Immature natural killer cell (primary cell): Measurements from ENCODE around the gene TEX30. TPM values are rescaled to one million over a fixed set of nuclear protein-coding genes. Genes with fewer than 3 reads are reported as not detected.
"Not testable (repeated sequence)": the region's sequence is repeated elsewhere in the genome, so short reads cannot be mapped to it uniquely, and the experiment has no call there.

ENCODE experiments used
- DNase-seq, 3 donors: peaks; one replicate each; pipeline ENCODE4 v3.0.0; 2022; ENCODE audit warnings: mixed read lengths in 1 of 3
- H3K27ac Mint-ChIP-seq, 6 donors: one replicate each; pipeline ENCODE4 v1.8.0; 2020; ENCODE audit warnings: mixed read lengths in 6 of 6, mild to moderate bottlenecking in 5 of 6, inconsistent platforms in 4 of 6, moderate library complexity in 3 of 6
- H3K27me3 Mint-ChIP-seq, 3 donors: one replicate each; pipeline ENCODE4 v1.8.0; 2020 to 2021; ENCODE audit warnings: low read depth in 3 of 3, mild to moderate bottlenecking in 3 of 3, mixed read lengths in 3 of 3, moderate library complexity in 3 of 3, inconsistent platforms in 1 of 3
- H3K36me3 Mint-ChIP-seq, 3 donors: one replicate each; pipeline ENCODE4 v1.8.0; 2020; ENCODE audit warnings: mixed read lengths in 3 of 3, inconsistent platforms in 2 of 3, mild to moderate bottlenecking in 2 of 3
- H3K4me1 Mint-ChIP-seq, 2 donors: one replicate each; pipeline ENCODE4 v1.8.0; 2020; ENCODE audit warnings: inconsistent platforms in 2 of 2, mild to moderate bottlenecking in 2 of 2, mixed read lengths in 2 of 2, moderate library complexity in 1 of 2
- H3K4me3 Mint-ChIP-seq, 5 donors: one replicate each; pipeline ENCODE4 v1.8.0; 2020; ENCODE audit warnings: mild to moderate bottlenecking in 5 of 5, mixed read lengths in 5 of 5, inconsistent platforms in 3 of 5, moderate library complexity in 3 of 5
- H3K9me3 Mint-ChIP-seq, 6 donors: one replicate each; pipeline ENCODE4 v1.8.0; 2020; ENCODE audit warnings: mild to moderate bottlenecking in 6 of 6, mixed read lengths in 6 of 6, inconsistent platforms in 4 of 6, moderate library complexity in 3 of 6
- polyA plus RNA-seq, 3 donors: library from polyadenylated mRNA; unstranded; fragments of 300-500 nt; fragmentation: Illumina TruSeq; gene quantifications; one replicate each; pipeline ENCODE4 v1.2.3, GENCODE V29; 2021

TEX30 gene
- polyA plus RNA-seq, 3 donors from 2014 or later: 24.3 to 30.8 (median 24.5) TPM

DNA sequence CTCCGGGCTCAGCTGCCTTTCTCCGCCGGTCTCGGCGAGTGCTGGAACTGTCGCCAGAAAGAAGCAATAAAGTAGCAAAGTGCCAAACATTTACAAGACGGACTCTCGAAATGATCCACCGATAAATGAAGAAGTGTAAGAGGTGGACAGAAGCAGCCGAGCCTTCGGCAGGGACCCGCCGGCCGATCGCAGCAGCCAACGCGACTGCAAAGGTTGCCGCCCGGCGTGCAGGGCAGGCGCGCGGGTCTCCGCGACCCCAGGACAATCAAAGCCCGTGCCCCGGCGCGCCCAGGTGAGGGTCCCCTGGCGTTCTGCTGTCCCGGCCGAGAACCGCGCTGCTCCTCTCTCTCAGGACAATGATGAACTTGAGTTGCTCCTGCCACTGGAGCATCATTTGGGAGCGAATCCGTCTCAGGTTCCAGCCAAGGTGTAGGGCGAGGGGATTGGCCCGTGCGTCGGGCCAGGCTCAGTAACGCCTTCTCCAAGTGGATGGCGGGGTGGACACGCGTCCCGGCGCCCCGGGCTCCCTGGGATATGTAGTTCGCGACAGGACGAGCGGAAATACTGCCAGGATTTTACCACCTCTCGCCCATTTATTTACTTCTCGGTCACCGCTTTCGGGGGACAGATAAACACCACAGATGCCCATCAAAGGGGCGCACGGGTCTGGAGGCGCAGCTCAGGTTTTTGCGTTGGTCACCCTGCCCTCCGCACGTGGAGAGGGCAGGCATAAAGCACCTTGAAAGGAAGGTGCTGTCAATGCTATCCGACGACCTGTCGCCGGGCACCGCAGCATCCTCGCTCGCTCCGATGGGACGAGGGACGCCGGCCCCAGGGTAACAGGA, 25.2 kb upstream of the TEX30 start, which contains the start of the genes BIVM and POGLUT2:
Gene BIVM (plus strand): TSS at position 539 of the 845 bp plus-strand sequence. CDS start 8,149 bp downstream, outside the sequence.
Gene POGLUT2 (minus strand): TSS at position 396 of the 845 bp plus-strand sequence. CDS start 306 bp downstream, at position 90.
- H3K27me3 Mint-ChIP-seq: peaks cover 2 to 6% (median 3%) of the 10 kb centered on the region in 3 donors
- H3K27ac Mint-ChIP-seq: peak within 1 kb of the TSS in 5 of 6 donors; percentile 57 to 90 (median 80)
- peaks cover 28 to 35% of the 10 kb centered on the region in 2 donors for H3K4me1 Mint-ChIP-seq
- peaks cover 0 to 1% (median 0%) of the 10 kb centered on the region in 6 donors for H3K9me3 Mint-ChIP-seq
- peak within 1 kb of the TSS; percentile 91 to 94 (median 92) for H3K4me3 Mint-ChIP-seq
- no peaks in the 10 kb centered on the region for H3K36me3 Mint-ChIP-seq
- peak; percentile 66 to 71 (median 66) for DNase-seq

DNA sequence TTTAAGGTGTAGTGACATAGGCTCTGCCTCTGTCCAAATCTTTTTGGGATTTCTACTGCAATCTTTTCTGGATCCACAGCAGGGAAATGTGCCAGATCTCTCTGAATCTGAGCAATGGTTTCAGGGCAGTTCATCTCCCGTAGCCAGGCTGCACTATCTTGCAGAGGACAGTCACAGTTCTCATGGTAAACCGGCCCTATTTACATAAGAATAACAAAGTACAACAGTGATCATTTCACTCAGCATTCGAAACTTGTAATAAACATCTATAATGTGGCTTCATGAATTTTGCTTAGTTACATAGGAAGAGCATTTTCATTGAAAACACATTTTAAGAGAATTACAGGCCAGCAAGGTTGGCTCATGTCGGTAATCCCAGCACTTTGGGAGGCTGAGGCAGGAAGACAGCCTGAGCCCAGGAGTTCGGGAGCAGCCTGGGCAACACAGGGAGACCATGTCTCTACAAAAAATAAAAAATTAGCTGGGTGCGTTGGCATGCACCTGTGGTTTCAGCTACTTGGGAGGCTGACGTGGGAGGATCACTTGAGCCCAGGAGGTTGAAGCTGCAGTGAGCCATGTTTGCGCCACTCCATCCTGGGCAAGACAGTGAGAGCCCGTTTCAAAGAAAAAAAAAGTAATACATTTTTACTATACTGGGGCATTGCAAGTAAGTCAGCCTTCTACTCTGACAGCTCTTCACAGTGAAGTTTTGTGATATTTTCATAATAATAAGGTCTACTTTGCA, 20.2 kb upstream of the TEX30 start:
- H3K9me3 Mint-ChIP-seq: peaks cover 0 to 1% (median 0%) of the 10 kb centered on the region in 6 donors
- no peak overlapping the region for H3K27ac Mint-ChIP-seq
- H3K4me3 Mint-ChIP-seq: no peak overlapping the region
- peaks cover 3 to 13% (median 4%) of the 10 kb centered on the region in 3 donors for H3K36me3 Mint-ChIP-seq
- peaks cover 4 to 9% of the 10 kb centered on the region in 2 donors for H3K4me1 Mint-ChIP-seq
- H3K27me3 Mint-ChIP-seq: peaks cover 0 to 3% (median 2%) of the 10 kb centered on the region in 3 donors
- no peak for DNase-seq

- no peak overlapping the region for H3K4me3 Mint-ChIP-seq
- no peaks in the 10 kb centered on the region for H3K4me1 Mint-ChIP-seq
- H3K9me3 Mint-ChIP-seq: peaks cover 0 to 1% (median 0%) of the 10 kb centered on the region in 6 donors
- DNase-seq: no peak
- H3K27me3 Mint-ChIP-seq: no peaks in the 10 kb centered on the region
- H3K27ac Mint-ChIP-seq: no peak overlapping the region
- peaks cover 3 to 14% (median 4%) of the 10 kb centered on the region in 3 donors for H3K36me3 Mint-ChIP-seq
Observed at GRCh38 chr13:102792396-102792795, 18.8 kb upstream of the TEX30 start.

- Mint-ChIP-seq H3K27ac (no peak overlapping the region), H3K4me3 (no peak overlapping the region), H3K9me3 (no peaks in the 10 kb centered on the region), H3K36me3 (peaks cover 3 to 14% (median 4%) of the 10 kb centered on the region in 3 donors), H3K4me1 (no peaks in the 10 kb centered on the region), H3K27me3 (peaks cover 0 to 3% (median 0%) of the 10 kb centered on the region in 3 donors)
- DNase-seq: no peak
Observed at GRCh38 chr13:102788683-102789082, 15.1 kb upstream of the TEX30 start.

DNA sequence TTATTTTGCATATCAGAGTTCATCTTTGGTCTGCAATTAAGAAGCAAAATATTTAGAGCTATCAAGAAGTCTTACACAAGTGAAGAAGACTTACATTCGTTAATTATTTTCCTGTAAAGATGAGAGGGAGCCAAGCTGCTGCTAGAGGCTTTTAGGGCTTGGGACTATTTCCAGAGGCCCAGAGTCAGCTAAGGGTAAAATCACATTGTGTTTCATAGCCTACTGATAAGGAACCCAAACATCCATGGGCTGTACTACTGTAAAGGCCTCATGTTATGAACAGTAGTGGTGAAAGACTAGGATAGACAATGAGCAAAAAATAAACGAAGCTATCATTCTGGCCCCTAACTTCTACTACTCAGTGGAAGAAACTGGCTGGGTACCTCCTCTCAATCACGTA, 10.9 kb upstream of the TEX30 start:
- no peak overlapping the region for H3K4me3 Mint-ChIP-seq
- peaks cover 0 to 3% (median 0%) of the 10 kb centered on the region in 3 donors for H3K27me3 Mint-ChIP-seq
- no peak overlapping the region for H3K27ac Mint-ChIP-seq
- H3K36me3 Mint-ChIP-seq: peaks cover 0 to 7% (median 0%) of the 10 kb centered on the region in 3 donors
- peaks cover 14 to 15% of the 10 kb centered on the region in 2 donors for H3K4me1 Mint-ChIP-seq
- H3K9me3 Mint-ChIP-seq: no peaks in the 10 kb centered on the region
- DNase-seq: no peak

DNA sequence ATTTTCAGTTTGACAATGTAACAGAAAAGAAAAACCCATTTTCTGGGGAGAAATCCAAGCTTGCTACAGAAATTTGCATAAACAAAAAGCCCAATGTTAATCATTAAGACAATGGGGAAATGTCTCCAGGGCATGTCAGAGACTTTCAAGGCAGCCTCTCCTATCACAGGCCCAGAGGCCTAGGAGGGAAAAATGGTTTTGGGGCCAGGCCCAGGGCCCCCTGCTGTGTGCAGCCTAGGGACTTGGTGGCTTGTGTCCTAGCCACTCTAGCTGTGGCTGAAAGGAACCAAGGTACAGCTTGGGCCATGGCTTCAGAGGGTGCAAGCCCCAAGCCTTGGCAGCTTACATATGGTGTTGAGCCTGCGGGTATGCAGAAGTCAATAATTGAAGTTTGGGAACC, 8.0 kb upstream of the TEX30 start:
- peaks cover 29 to 30% of the 10 kb centered on the region in 2 donors for H3K4me1 Mint-ChIP-seq
- H3K27me3 Mint-ChIP-seq: peaks cover 0 to 3% (median 0%) of the 10 kb centered on the region in 3 donors
- no peak for DNase-seq
- no peak overlapping the region for H3K27ac Mint-ChIP-seq
- H3K9me3 Mint-ChIP-seq: no peaks in the 10 kb centered on the region
- H3K4me3 Mint-ChIP-seq: no peak overlapping the region
- H3K36me3 Mint-ChIP-seq: no peaks in the 10 kb centered on the region

DNA sequence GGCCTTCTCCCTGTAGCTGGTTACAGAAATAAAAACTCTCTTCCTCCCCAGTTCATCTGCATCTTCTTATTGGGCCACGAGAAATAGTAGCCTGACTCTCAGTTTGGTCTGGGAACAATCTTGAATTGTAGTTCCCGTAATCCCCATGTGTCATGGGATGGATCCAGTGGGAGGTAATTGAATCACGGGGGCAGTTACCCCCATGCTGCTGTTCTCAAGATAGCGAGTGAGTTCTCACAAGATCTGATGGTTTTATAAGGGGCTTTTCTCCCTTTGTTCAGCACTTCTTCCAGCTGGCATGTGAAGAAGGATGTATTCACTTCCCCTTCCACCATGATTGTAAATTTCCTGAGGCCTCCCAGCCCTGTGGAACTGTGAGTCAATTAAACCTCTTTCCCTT, 7.1 kb upstream of the TEX30 start:
- Mint-ChIP-seq H3K4me1 (peaks cover 29 to 30% of the 10 kb centered on the region in 2 donors), H3K27ac (peak overlapping the region in 4 of 6 donors; percentile 57 to 74 (median 64))
- not testable (repeated sequence) for H3K27me3 Mint-ChIP-seq, H3K9me3 Mint-ChIP-seq, H3K36me3 Mint-ChIP-seq, H3K4me3 Mint-ChIP-seq, DNase-seq

DNA sequence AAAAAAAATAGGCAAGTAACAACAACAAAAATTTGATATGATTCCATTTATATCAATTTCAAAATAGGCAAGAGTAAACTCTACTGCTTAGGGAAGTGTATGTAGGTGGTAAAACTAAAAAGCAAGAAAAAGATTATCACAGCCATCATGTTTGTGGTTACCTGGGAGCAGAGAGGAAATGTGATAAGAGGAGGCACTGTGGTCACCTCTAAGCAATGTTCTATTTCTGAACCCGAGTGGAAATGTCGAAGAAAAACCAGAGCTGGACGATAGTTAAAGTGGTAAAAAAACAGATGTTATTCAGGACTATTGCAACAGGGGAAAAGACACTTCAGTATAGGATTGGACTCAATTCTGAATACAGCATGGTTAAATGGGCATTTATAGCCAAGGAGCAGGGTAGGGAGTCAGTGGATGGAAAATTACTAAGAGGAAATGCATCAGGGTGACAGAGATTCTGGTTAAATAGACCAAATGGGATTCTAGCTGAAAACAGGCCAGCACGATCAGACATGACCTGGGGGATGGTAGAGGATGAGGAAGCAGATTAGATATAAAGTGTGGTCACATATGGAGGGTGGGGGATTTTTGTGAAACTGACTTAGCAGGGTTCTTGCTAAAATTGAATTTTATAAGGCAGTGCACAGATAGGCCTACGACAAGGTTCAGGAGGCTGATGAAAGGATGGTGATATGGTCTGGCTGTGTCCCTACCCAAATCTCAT, 6.0 kb upstream of the TEX30 start:
- H3K36me3 Mint-ChIP-seq: no peaks in the 10 kb centered on the region
- H3K4me1 Mint-ChIP-seq: peaks cover 35 to 36% of the 10 kb centered on the region in 2 donors
- H3K4me3 Mint-ChIP-seq: peak overlapping the region; percentile 62 to 71 (median 65)
- no peaks in the 10 kb centered on the region for H3K9me3 Mint-ChIP-seq
- peak overlapping the region; percentile 78 to 95 (median 92) for H3K27ac Mint-ChIP-seq
- peaks cover 0 to 1% (median 0%) of the 10 kb centered on the region in 3 donors for H3K27me3 Mint-ChIP-seq
- DNase-seq: peak; percentile 42 to 55 (median 44)

DNA sequence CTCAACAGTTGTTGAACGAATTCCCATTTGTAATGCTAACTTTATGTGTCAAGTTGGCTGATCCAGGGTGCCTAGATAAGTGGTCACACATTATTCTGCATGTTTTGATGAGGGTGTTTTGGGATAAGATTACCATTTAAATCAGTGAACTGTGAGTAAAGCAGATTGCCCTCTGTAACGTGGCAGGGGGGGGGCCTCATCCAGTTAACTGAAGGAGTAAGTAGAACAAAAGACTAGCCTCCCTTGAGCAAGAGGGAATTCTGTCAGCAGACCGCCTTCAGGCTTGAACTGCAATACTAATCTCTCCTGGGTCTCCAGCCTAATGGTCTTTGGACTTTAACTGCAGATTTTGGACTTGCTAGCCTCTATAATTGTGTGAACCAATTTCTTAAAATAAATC, 4.2 kb upstream of the TEX30 start:
- Mint-ChIP-seq H3K36me3 (no peaks in the 10 kb centered on the region), H3K9me3 (no peaks in the 10 kb centered on the region), H3K4me3 (no peak overlapping the region), H3K4me1 (peaks cover 46 to 47% of the 10 kb centered on the region in 2 donors), H3K27me3 (peaks cover 4 to 12% (median 10%) of the 10 kb centered on the region in 3 donors), H3K27ac (peak overlapping the region in 1 of 6 donors; percentile 9)
- no peak for DNase-seq

DNA sequence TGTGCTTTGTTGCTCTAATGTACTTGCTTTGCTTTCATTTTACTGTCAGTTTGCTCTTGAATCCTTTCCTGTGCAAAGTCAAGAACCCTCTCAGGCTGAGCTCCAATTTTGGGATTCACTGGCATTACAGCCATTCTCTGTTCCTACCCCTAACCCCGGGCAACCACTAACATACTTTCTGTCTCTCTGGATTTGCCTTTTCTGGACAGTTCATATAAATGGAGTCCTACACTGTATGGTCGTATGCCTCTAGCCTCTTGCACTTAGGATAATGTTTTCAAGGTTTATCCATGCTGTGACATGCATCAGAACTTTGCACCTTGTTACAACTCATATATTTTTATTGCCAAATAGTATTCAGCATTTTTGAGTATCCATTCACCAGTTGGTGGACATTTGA, 2.7 kb upstream of the TEX30 start:
- DNase-seq: no peak
- Mint-ChIP-seq H3K36me3 (no peaks in the 10 kb centered on the region), H3K4me1 (peaks cover 61 to 62% of the 10 kb centered on the region in 2 donors), H3K27ac (peak overlapping the region in 1 of 6 donors; percentile 33), H3K27me3 (peaks cover 4 to 14% (median 14%) of the 10 kb centered on the region in 3 donors), H3K9me3 (no peaks in the 10 kb centered on the region), H3K4me3 (no peak overlapping the region)

DNA sequence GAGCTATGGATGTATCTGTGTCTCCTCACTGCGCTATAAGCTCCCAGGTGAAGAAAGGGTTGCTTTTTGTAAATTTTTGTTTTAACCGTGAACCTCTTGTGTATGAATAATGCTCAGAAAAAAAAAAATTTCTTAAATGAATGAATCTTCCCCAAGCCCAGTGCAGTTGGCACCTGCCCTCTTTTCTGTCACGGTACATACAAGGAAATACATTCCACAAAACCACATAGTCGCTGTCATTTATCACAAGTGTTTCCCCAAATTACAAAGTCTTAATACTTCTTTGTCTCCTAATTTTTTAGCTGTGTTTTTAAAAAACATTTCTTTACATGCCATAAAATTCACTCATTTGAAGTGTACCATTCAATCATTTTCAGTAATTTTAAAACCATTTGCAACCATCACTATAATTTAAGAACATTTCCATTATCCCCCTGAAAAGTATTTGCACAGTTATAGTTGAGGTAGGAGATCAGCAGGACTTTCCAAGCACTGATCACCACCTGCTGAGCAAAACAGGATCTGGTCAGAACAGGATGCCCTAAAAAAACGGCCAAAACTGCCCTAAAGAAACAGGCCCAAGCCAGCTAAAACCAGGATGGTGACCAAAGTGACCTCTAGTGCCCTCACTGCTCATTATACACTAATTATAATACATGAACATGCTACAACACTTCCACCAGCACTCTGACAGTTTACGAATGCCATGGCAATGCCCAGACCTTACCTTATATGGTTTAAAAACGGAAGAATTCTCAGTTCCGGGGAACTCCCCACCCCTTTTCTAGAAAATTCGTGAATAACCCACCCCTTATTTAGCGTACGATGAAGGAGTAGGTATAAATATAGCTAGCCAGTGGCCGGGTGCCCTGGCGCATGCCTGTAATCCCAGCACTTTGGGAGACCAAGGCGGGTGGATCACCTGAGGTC, 1.3 kb upstream of the TEX30 start:
- Mint-ChIP-seq H3K4me3 (peak overlapping the region; percentile 89 to 98 (median 95)), H3K27ac (peak overlapping the region; percentile 91 to 98 (median 94)), H3K9me3 (no peaks in the 10 kb centered on the region), H3K36me3 (no peaks in the 10 kb centered on the region), H3K4me1 (peaks cover 53 to 65% of the 10 kb centered on the region in 2 donors), H3K27me3 (peaks cover 4 to 14% (median 14%) of the 10 kb centered on the region in 3 donors)
- peak in 2 of 3 donors; percentile 14 to 17 for DNase-seq

DNA sequence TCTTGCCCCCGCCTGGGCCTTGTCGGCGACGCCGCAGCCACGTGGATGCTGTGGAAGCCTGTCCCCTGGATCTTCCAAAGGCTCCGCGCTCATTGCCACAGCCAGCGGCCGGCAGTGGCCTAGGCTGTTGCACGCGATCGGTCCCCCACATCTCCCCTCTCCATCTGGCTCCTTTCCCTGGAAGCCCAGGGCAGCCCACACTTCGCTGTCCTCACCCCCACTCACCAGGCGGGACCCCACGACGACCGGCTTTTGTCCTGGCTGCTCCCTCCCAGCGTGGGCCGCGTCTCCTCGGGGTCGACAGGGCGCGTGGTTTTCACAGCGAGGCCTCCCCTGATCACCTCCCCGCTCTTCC, 605 bp upstream of the TEX30 start:
- H3K36me3 Mint-ChIP-seq: no peaks in the 10 kb centered on the region
- peak overlapping the region; percentile 89 to 98 (median 95) for H3K4me3 Mint-ChIP-seq
- peaks cover 49 to 62% of the 10 kb centered on the region in 2 donors for H3K4me1 Mint-ChIP-seq
- DNase-seq: no peak
- H3K9me3 Mint-ChIP-seq: no peaks in the 10 kb centered on the region
- peaks cover 4 to 14% (median 14%) of the 10 kb centered on the region in 3 donors for H3K27me3 Mint-ChIP-seq
- H3K27ac Mint-ChIP-seq: peak overlapping the region; percentile 91 to 98 (median 94)
